Mesenchymal stem cell (in vitro differentiated cells and primary cell): ENCODE results near the gene C10orf90.

ENCODE experiments used
- DNase-seq: peaks from one replicate; pipeline ENCODE4 v3.0.0-alpha.2; 2013
- H2AFZ ChIP-seq: one replicate; pipeline ENCODE4 v1.6.1; 2013; ENCODE audit warnings: low read depth, mild to moderate bottlenecking, control low read depth, inconsistent platforms, low read length, moderate library complexity
- H2AK5ac ChIP-seq: 2 replicates; pipeline ENCODE4 v1.6.1; 2013; ENCODE audit warnings: low read length, moderate library complexity, mild to moderate bottlenecking, inconsistent platforms; ENCODE audit not compliant: severe bottlenecking
- H2BK120ac ChIP-seq: one replicate; pipeline ENCODE4 v1.6.1; 2013; ENCODE audit warnings: low read depth, mild to moderate bottlenecking, inconsistent platforms, low read length, moderate library complexity
- H2BK12ac ChIP-seq, 2 experiments: one replicate each; pipeline ENCODE4 v1.6.1; 2013; ENCODE audit warnings: inconsistent platforms in 2 of 2, low read length in 2 of 2, mild to moderate bottlenecking in 2 of 2, moderate library complexity in 2 of 2, control low read depth in 1 of 2
- H2BK15ac ChIP-seq: one replicate; pipeline ENCODE4 v1.6.1; 2013; ENCODE audit warnings: mild to moderate bottlenecking, low read depth, inconsistent platforms; ENCODE audit not compliant: poor library complexity, severe bottlenecking
- H2BK5ac ChIP-seq: 2 replicates; pipeline ENCODE4 v1.6.1; 2013; ENCODE audit warnings: low read depth, mild to moderate bottlenecking, low read length, control low read depth, inconsistent platforms; ENCODE audit not compliant: poor library complexity, severe bottlenecking
- H3K14ac ChIP-seq, 2 experiments: one replicate each; pipeline ENCODE4 v1.6.1; 2013; ENCODE audit warnings: inconsistent platforms in 2 of 2, low read length in 2 of 2, control low read depth in 1 of 2, mild to moderate bottlenecking in 1 of 2, moderate library complexity in 1 of 2
- H3K18ac ChIP-seq, 2 experiments: one replicate each; pipeline ENCODE4 v1.6.1; 2013; ENCODE audit warnings: inconsistent platforms in 2 of 2, low read length in 2 of 2, control low read depth in 1 of 2, low read depth in 1 of 2, mild to moderate bottlenecking in 1 of 2
- H3K23ac ChIP-seq, 2 experiments: one replicate each; pipeline ENCODE4 v1.6.1; 2013; ENCODE audit warnings: inconsistent platforms in 2 of 2, low read length in 2 of 2, mild to moderate bottlenecking in 2 of 2, moderate library complexity in 2 of 2, control low read depth in 1 of 2
- H3K27ac ChIP-seq: 2 replicates; pipeline ENCODE4 v1.5.1; 2013; ENCODE audit warnings: mild to moderate bottlenecking, moderate library complexity, low read length, control low read depth, inconsistent platforms; ENCODE audit not compliant: poor library complexity, severe bottlenecking
- H3K27me3 ChIP-seq, 2 experiments: 2 replicates each; pipeline versions ENCODE4 v1.6.1 to v1.7.0; 2013; ENCODE audit warnings: low read length in 2 of 2, mild to moderate bottlenecking in 2 of 2, moderate library complexity in 2 of 2, control low read depth in 1 of 2, inconsistent platforms in 1 of 2; ENCODE audit not compliant: control insufficient read depth in 1 of 2, insufficient read depth in 1 of 2
- H3K36me3 ChIP-seq, 2 experiments: 2 replicates each; pipeline versions ENCODE4 v1.6.1 to v1.7.0; 2013; ENCODE audit warnings: low read length in 2 of 2, control low read depth in 1 of 2, inconsistent platforms in 1 of 2, low read depth in 1 of 2, mild to moderate bottlenecking in 1 of 2; ENCODE audit not compliant: insufficient read depth in 2 of 2, control insufficient read depth in 1 of 2
- H3K4ac ChIP-seq, 2 experiments: one replicate each; pipeline ENCODE4 v1.6.1; 2013; ENCODE audit warnings: inconsistent platforms in 2 of 2, low read length in 2 of 2, mild to moderate bottlenecking in 2 of 2, moderate library complexity in 2 of 2, control low read depth in 1 of 2, low read depth in 1 of 2
- H3K4me1 ChIP-seq: 2 replicates; pipeline ENCODE4 v1.6.1; 2013; ENCODE audit warnings: low read depth, low read length, control low read depth; ENCODE audit not compliant: control insufficient read depth, insufficient read depth
- H3K4me2 ChIP-seq: 2 replicates; pipeline ENCODE4 v1.6.1; 2013; ENCODE audit warnings: low read length, mild to moderate bottlenecking, inconsistent platforms; ENCODE audit not compliant: poor library complexity, severe bottlenecking
- H3K4me3 ChIP-seq, 2 experiments: 2 replicates each; pipeline versions ENCODE4 v1.5.1 to v1.7.0; 2013; ENCODE audit warnings: low read length in 2 of 2, mild to moderate bottlenecking in 2 of 2, control low read depth in 1 of 2, low read depth in 1 of 2; ENCODE audit not compliant: insufficient read depth in 1 of 2
- H3K79me1 ChIP-seq: replicated peaks from 2 replicates; pipeline ENCODE4 v1.6.1; 2013; ENCODE audit warnings: mild to moderate bottlenecking, control low read depth, low read length, inconsistent platforms; ENCODE audit not compliant: poor library complexity, severe bottlenecking
- H3K9ac ChIP-seq: 2 replicates; pipeline ENCODE4 v1.7.0; 2013; ENCODE audit warnings: mild to moderate bottlenecking, low read length, moderate library complexity
- H3K9me3 ChIP-seq: 2 replicates; pipeline ENCODE4 v1.7.0; 2013; ENCODE audit warnings: mild to moderate bottlenecking, low read length; ENCODE audit not compliant: control insufficient read depth
- H4K8ac ChIP-seq: one replicate; pipeline ENCODE4 v1.6.1; 2013; ENCODE audit warnings: inconsistent platforms, mild to moderate bottlenecking, low read length, moderate library complexity
- H4K91ac ChIP-seq: one replicate; pipeline ENCODE4 v1.6.1; 2013; ENCODE audit warnings: mild to moderate bottlenecking, low read length, inconsistent platforms
- WGBS: methylation state at CpG from one replicate; pipeline ENCODE4 v1.1.7; 2013; ENCODE audit warnings: mixed read lengths; 5-methylcytosine and 5-hydroxymethylcytosine counted together

Gene C10orf90

GRCh38 chr10:126581648-126582046 is 88.8 kb downstream of the C10orf90 start:
- Histone ChIP-seq H2BK120ac (no peak overlapping the region), H2BK5ac (no peak overlapping the region), H3K27me3 (peaks cover 39 to 48% of the 10 kb centered on the region in 2 experiments)

GRCh38 chr10:126580873-126581647 is 89.4 kb downstream of the C10orf90 start:
- H2BK5ac ChIP-seq: no peak overlapping the region
- no peak overlapping the region for H2AK5ac ChIP-seq
- no peak overlapping the region for H2BK120ac ChIP-seq
- H3K27me3 ChIP-seq: peaks cover 35 to 45% of the 10 kb centered on the region in 2 experiments
- no peak overlapping the region for H4K91ac ChIP-seq
- H2BK12ac ChIP-seq: no peak overlapping the region
- H4K8ac ChIP-seq: no peak overlapping the region
- no peak overlapping the region for H3K27ac ChIP-seq
- no peak overlapping the region for H3K9ac ChIP-seq
- H3K4me3 ChIP-seq: no peak overlapping the region
- no peak overlapping the region for H3K14ac ChIP-seq
- H3K4me2 ChIP-seq: no peak overlapping the region
- H3K4me1 ChIP-seq: no peaks in the 10 kb centered on the region
- H3K79me1 ChIP-seq: no peaks in the 10 kb centered on the region
- H3K9me3 ChIP-seq: peaks cover 7% of the 10 kb centered on the region
- H3K18ac ChIP-seq: no peak overlapping the region
- H3K23ac ChIP-seq: no peak overlapping the region
- H3K4ac ChIP-seq: no peak overlapping the region
- no peak overlapping the region for H2BK15ac ChIP-seq
- H2AFZ ChIP-seq: no peak overlapping the region
- 90% methylated on average over 10 of the region's 10 CpGs for WGBS
- no peaks in the 10 kb centered on the region for H3K36me3 ChIP-seq
- DNase-seq: no peak

More at GRCh38 chr10:126581648-126582046, 88.8 kb downstream of the C10orf90 start:
- 94% methylated on average over 7 of the region's 7 CpGs for WGBS
- Histone ChIP-seq H2BK15ac (no peak overlapping the region), H3K36me3 (no peaks in the 10 kb centered on the region), H3K9me3 (peaks cover 7% of the 10 kb centered on the region), H2BK12ac (no peak overlapping the region), H3K9ac (no peak overlapping the region), H3K4me1 (no peaks in the 10 kb centered on the region), H3K18ac (peak overlapping the region in 1 of 2 experiments; percentile 32), H3K23ac (no peak overlapping the region), H3K27ac (no peak overlapping the region), H2AFZ (peak overlapping the region; percentile 31), H3K4me3 (no peak overlapping the region), H2AK5ac (no peak overlapping the region), H4K91ac (no peak overlapping the region), H4K8ac (no peak overlapping the region), H3K79me1 (no peaks in the 10 kb centered on the region), H3K14ac (peak overlapping the region in 1 of 2 experiments; percentile 50), H3K4me2 (no peak overlapping the region), H3K4ac (no peak overlapping the region)
- DNase-seq: no peak

GRCh38 chr10:126576336-126576735 is 94.2 kb downstream of the C10orf90 start:
- H3K4me2 ChIP-seq: no peak overlapping the region
- H2BK12ac ChIP-seq: no peak overlapping the region
- H3K9ac ChIP-seq: no peak overlapping the region
- H3K14ac ChIP-seq: no peak overlapping the region
- peak; percentile 76 for DNase-seq
- no peaks in the 10 kb centered on the region for H3K36me3 ChIP-seq
- no peak overlapping the region for H2BK5ac ChIP-seq
- no peak overlapping the region for H4K91ac ChIP-seq
- H3K27ac ChIP-seq: no peak overlapping the region
- no peaks in the 10 kb centered on the region for H3K4me1 ChIP-seq
- H3K9me3 ChIP-seq: peaks cover 7% of the 10 kb centered on the region
- no peak overlapping the region for H3K23ac ChIP-seq
- no peak overlapping the region for H2BK120ac ChIP-seq
- no peak overlapping the region for H3K4me3 ChIP-seq
- H3K4ac ChIP-seq: no peak overlapping the region
- H2AFZ ChIP-seq: no peak overlapping the region
- H3K79me1 ChIP-seq: no peaks in the 10 kb centered on the region
- H4K8ac ChIP-seq: no peak overlapping the region
- no peak overlapping the region for H2AK5ac ChIP-seq
- no peak overlapping the region for H3K18ac ChIP-seq
- no peak overlapping the region for H2BK15ac ChIP-seq
- H3K27me3 ChIP-seq: peaks cover 2 to 8% of the 10 kb centered on the region in 2 experiments
- WGBS: 50% methylated on average over 1 of the region's 2 CpGs

GRCh38 chr10:126570621-126571602 is 99.6 kb downstream of the C10orf90 start:
- Histone ChIP-seq H2BK15ac (no peak overlapping the region), H4K8ac (no peak overlapping the region), H3K27me3 (no peaks in the 10 kb centered on the region), H2BK120ac (no peak overlapping the region), H3K23ac (no peak overlapping the region), H3K4me1 (peaks cover 5% of the 10 kb centered on the region), H3K9me3 (no peaks in the 10 kb centered on the region), H3K27ac (no peak overlapping the region), H3K9ac (peak overlapping the region; percentile 83), H3K18ac (no peak overlapping the region), H2AK5ac (no peak overlapping the region), H2BK12ac (peak overlapping the region in 1 of 2 experiments; percentile 11), H4K91ac (no peak overlapping the region), H3K4ac (no peak overlapping the region), H3K79me1 (no peaks in the 10 kb centered on the region), H3K4me3 (peak overlapping the region in 1 of 2 experiments; percentile 67), H2BK5ac (no peak overlapping the region), H3K4me2 (no peak overlapping the region), H3K14ac (no peak overlapping the region), H3K36me3 (no peaks in the 10 kb centered on the region), H2AFZ (no peak overlapping the region)
- DNase-seq: peak; percentile 19
- WGBS: 77% methylated on average over 11 of the region's 12 CpGs
